Measurements from ENCODE around the gene CAPN10.

GRCh38 chr2:240573516-240574385, 12.8 kb upstream of the CAPN10 start:
- TF ChIP-seq CTCF (IDR thresholded peaks at IDR 0.05; ENCODE audit: poor library complexity) (no peak), EZH2 (IDR thresholded peaks at IDR 0.05; ENCODE audit: borderline replicate concordance) (no peak)
